ENCODE results near the gene NTN4.
A peak's percentile ranks its signal among the peaks of the same experiment; 100 is the strongest.

The NTN4 gene

GRCh38 chr12:95726903-95727302, 63.7 kb downstream of the NTN4 start:
- no peak for TF ChIP-seq ZFX (IDR thresholded peaks at IDR 0.05)
- TF ChIP-seq, protein P1, sequence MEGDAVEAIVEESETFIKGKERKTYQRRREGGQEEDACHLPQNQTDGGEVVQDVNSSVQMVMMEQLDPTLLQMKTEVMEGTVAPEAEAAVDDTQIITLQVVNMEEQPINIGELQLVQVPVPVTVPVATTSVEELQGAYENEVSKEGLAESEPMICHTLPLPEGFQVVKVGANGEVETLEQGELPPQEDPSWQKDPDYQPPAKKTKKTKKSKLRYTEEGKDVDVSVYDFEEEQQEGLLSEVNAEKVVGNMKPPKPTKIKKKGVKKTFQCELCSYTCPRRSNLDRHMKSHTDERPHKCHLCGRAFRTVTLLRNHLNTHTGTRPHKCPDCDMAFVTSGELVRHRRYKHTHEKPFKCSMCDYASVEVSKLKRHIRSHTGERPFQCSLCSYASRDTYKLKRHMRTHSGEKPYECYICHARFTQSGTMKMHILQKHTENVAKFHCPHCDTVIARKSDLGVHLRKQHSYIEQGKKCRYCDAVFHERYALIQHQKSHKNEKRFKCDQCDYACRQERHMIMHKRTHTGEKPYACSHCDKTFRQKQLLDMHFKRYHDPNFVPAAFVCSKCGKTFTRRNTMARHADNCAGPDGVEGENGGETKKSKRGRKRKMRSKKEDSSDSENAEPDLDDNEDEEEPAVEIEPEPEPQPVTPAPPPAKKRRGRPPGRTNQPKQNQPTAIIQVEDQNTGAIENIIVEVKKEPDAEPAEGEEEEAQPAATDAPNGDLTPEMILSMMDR (conservative IDR thresholded peaks at IDR 0.05): no peak

GRCh38 chr12:95724767-95725166, 65.8 kb downstream of the NTN4 start:
- H3K27ac ChIP-seq: no peak overlapping the region
- TF ChIP-seq, protein P1 (conservative IDR thresholded peaks at IDR 0.05): no peak
- TF ChIP-seq ZFX (IDR thresholded peaks at IDR 0.05): no peak

More at GRCh38 chr12:95726903-95727302, 63.7 kb downstream of the NTN4 start:
- no peak overlapping the region for H3K27ac ChIP-seq

GRCh38 chr12:95723693-95724384, 66.7 kb downstream of the NTN4 start:
- TF ChIP-seq ZFX (IDR thresholded peaks at IDR 0.05): no peak
- TF ChIP-seq, protein P1 (conservative IDR thresholded peaks at IDR 0.05): no peak
- H3K27ac ChIP-seq: no peak overlapping the region

GRCh38 chr12:95721320-95721719, 69.2 kb downstream of the NTN4 start:
- no peak for TF ChIP-seq ZFX (IDR thresholded peaks at IDR 0.05)
- TF ChIP-seq, protein P1 (conservative IDR thresholded peaks at IDR 0.05): peak; percentile 54
- H3K27ac ChIP-seq: no peak overlapping the region

DNA sequence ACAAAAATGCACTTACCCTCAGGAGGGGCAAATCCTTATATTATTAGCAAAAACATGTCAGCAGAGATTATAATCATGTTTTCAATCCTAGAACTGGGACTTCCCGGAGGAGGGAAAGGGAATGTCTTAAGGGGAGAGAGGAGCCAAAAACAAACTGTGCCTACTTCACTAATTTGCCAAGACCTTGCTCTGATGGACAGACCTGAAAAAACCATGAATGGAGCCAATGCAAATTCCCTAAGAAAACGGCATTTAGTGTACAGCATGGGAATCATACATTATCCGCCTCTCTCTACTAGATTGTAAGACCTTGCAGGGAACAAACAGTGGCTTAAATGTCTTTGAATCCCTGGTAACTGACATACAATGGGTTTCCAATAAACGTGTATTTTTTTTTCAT, 70.4 kb downstream of the NTN4 start:
- no peak overlapping the region for H3K27ac ChIP-seq
- TF ChIP-seq ZFX (IDR thresholded peaks at IDR 0.05): no peak
- TF ChIP-seq, protein P1 (conservative IDR thresholded peaks at IDR 0.05): no peak

GRCh38 chr12:95718772-95719171, 71.8 kb downstream of the NTN4 start:
- TF ChIP-seq ZFX (IDR thresholded peaks at IDR 0.05): no peak
- TF ChIP-seq, protein P1 (conservative IDR thresholded peaks at IDR 0.05): no peak

GRCh38 chr12:95718006-95718431, 72.5 kb downstream of the NTN4 start:
- TF ChIP-seq, protein P1 (conservative IDR thresholded peaks at IDR 0.05): no peak
- TF ChIP-seq ZFX (IDR thresholded peaks at IDR 0.05): no peak
- H3K27ac ChIP-seq: peak overlapping the region; percentile 35; the same call in 1 of the 2 replicates

More at GRCh38 chr12:95718772-95719171, 71.8 kb downstream of the NTN4 start:
- H3K27ac ChIP-seq: no peak overlapping the region
